GM21390 (cell line): ENCODE results near the gene NOXO1.
"Not testable (repeated sequence)": the region's sequence is repeated elsewhere in the genome, so short reads cannot be mapped to it uniquely, and the experiment has no call there.

Source experiments
- ATAC-seq: cut with Tn5 transposase; IDR thresholded peaks from one replicate; pipeline ENCODE4 v1.9.1; 2021; ENCODE audit not compliant: unreplicated experiment

Gene NOXO1

GRCh38 chr16:2011726-2012125, 30.5 kb upstream of the NOXO1 start:
- ATAC-seq: not testable (repeated sequence)

GRCh38 chr16:2009791-2010510, 28.7 kb upstream of the NOXO1 start, which contains the start of gene ZNF598:
TSS of gene ZNF598 (minus strand) at chr16:2009821.
- ATAC-seq: peak; percentile 86

- ATAC-seq: peak; percentile 36
These were observed 28.0 kb upstream of the NOXO1 start for GRCh38 chr16:2009164-2009711.

GRCh38 chr16:2008631-2009163, 27.4 kb upstream of the NOXO1 start:
- no peak for ATAC-seq

GRCh38 chr16:2008009-2008526, 26.8 kb upstream of the NOXO1 start:
- ATAC-seq: no peak

GRCh38 chr16:2007081-2007836, 26.0 kb upstream of the NOXO1 start:
- no peak for ATAC-seq

- no peak for ATAC-seq
These were observed 25.0 kb upstream of the NOXO1 start for GRCh38 chr16:2006317-2006716.

- no peak for ATAC-seq
These were observed 24.4 kb upstream of the NOXO1 start for GRCh38 chr16:2005646-2006045.

GRCh38 chr16:2004795-2005517, 23.7 kb upstream of the NOXO1 start:
- no peak for ATAC-seq

GRCh38 chr16:2003827-2004641, 22.8 kb upstream of the NOXO1 start:
- peak; percentile 63 for ATAC-seq

- no peak for ATAC-seq
These were observed 22.1 kb upstream of the NOXO1 start for GRCh38 chr16:2003231-2003826.

- ATAC-seq: no peak
These were observed 21.3 kb upstream of the NOXO1 start for GRCh38 chr16:2002406-2003230.

GRCh38 chr16:2001456-2002355, 20.4 kb upstream of the NOXO1 start:
- no peak for ATAC-seq

- no peak for ATAC-seq
These were observed 19.8 kb upstream of the NOXO1 start for GRCh38 chr16:2001035-2001434.

GRCh38 chr16:1999866-2000514, 18.7 kb upstream of the NOXO1 start:
- ATAC-seq: no peak

GRCh38 chr16:1998852-1999801, 17.9 kb upstream of the NOXO1 start:
- ATAC-seq: no peak
